Hematopoietic multipotent progenitor cell treated with erythropoietin and hydrocortisone succinate and interleukin-3 and kit ligand, for 15 days (in vitro differentiated cells): Measurements from ENCODE around the gene FHIP1A.
"Not testable (repeated sequence)": the region's sequence is repeated elsewhere in the genome, so short reads cannot be mapped to it uniquely, and the experiment has no call there.

Source experiments
- DNase-seq: peaks from one replicate; pipeline ENCODE4 v3.0.0-alpha.2; 2015; ENCODE audit warnings: low spot score

FHIP1A gene

GRCh38 chr4:151408630-151409469 lies at the start of gene FHIP1A:
Gene FHIP1A (plus strand): TSS chr4:151409176. CDS start chr4:151566260, 157,084 bp downstream.
- DNase-seq = no peak

GRCh38 chr4:151359576-151359975 lies 49.4 kb upstream of the FHIP1A start:
- no peak for DNase-seq

- DNase-seq = no peak
These were observed 47.9 kb upstream of the FHIP1A start for GRCh38 chr4:151361126-151361525.

- no peak for DNase-seq
These were observed 47.0 kb upstream of the FHIP1A start for GRCh38 chr4:151361966-151362365.

GRCh38 chr4:151362404-151363164 lies 46.4 kb upstream of the FHIP1A start:
- DNase-seq = peak; percentile 62

- DNase-seq = no peak
These were observed 32.4 kb upstream of the FHIP1A start for GRCh38 chr4:151376540-151376939.

GRCh38 chr4:151389311-151389710 lies 19.7 kb upstream of the FHIP1A start:
- DNase-seq = no peak

- not testable (repeated sequence) for DNase-seq
These were observed 19.2 kb upstream of the FHIP1A start for GRCh38 chr4:151389799-151390198.

GRCh38 chr4:151395873-151396272 lies 13.1 kb upstream of the FHIP1A start:
- no peak for DNase-seq

- DNase-seq = no peak
These were observed 8.6 kb upstream of the FHIP1A start for GRCh38 chr4:151400343-151400742.

- no peak for DNase-seq
These were observed 7.2 kb upstream of the FHIP1A start for GRCh38 chr4:151401739-151402138.

GRCh38 chr4:151402145-151402865 lies 6.7 kb upstream of the FHIP1A start:
- no peak for DNase-seq

GRCh38 chr4:151403656-151404055 lies 5.3 kb upstream of the FHIP1A start:
- DNase-seq = no peak

GRCh38 chr4:151404802-151405201 lies 4.2 kb upstream of the FHIP1A start:
- DNase-seq = not testable (repeated sequence)

GRCh38 chr4:151407018-151407417 lies 2.0 kb upstream of the FHIP1A start:
- DNase-seq = no peak

- DNase-seq = no peak
These were observed 1.3 kb upstream of the FHIP1A start for GRCh38 chr4:151407466-151408379.

- no peak for DNase-seq
These were observed 671 bp upstream of the FHIP1A start for GRCh38 chr4:151408380-151408629.

GRCh38 chr4:151409470-151410313 lies 716 bp downstream of the FHIP1A start:
- DNase-seq = no peak

GRCh38 chr4:151415978-151416377 lies 7.0 kb downstream of the FHIP1A start:
- no peak for DNase-seq

- DNase-seq = no peak
These were observed 8.2 kb downstream of the FHIP1A start for GRCh38 chr4:151417164-151417571.
